ENCODE results near the gene CDHR2.

The CDHR2 gene

GRCh38 chr5:176530393-176530982 is 18.7 kb upstream of the CDHR2 start:
- no peak for DNase-seq

GRCh38 chr5:176530983-176531901 is 17.9 kb upstream of the CDHR2 start:
- no peak for DNase-seq

GRCh38 chr5:176531902-176532493 is 17.1 kb upstream of the CDHR2 start:
- no peak for DNase-seq

- DNase-seq: no peak
Observed at GRCh38 chr5:176532795-176533194, 16.3 kb upstream of the CDHR2 start.

GRCh38 chr5:176533390-176533789 is 15.8 kb upstream of the CDHR2 start:
- no peak for DNase-seq

- DNase-seq: no peak
Observed at GRCh38 chr5:176533894-176534611, 15.1 kb upstream of the CDHR2 start.

- DNase-seq: no peak
Observed at GRCh38 chr5:176534640-176535039, 14.5 kb upstream of the CDHR2 start.

- no peak for DNase-seq
Observed at GRCh38 chr5:176535101-176535663, 14.0 kb upstream of the CDHR2 start.

- no peak for DNase-seq
Observed at GRCh38 chr5:176535664-176536131, 13.4 kb upstream of the CDHR2 start.

GRCh38 chr5:176536132-176536901 is 12.8 kb upstream of the CDHR2 start:
- no peak for DNase-seq

GRCh38 chr5:176536902-176537553 is 12.1 kb upstream of the CDHR2 start, which contains the start of gene RNF44:
Gene RNF44 (minus strand): TSS chr5:176537402. CDS start chr5:176532472, 4,930 bp downstream.
- DNase-seq: peak; percentile 79

GRCh38 chr5:176537554-176538229 is 11.4 kb upstream of the CDHR2 start:
- peak; percentile 92 for DNase-seq

GRCh38 chr5:176538230-176538988 is 10.7 kb upstream of the CDHR2 start:
- DNase-seq: no peak

- no peak for DNase-seq
Observed at GRCh38 chr5:176538989-176539384, 10.2 kb upstream of the CDHR2 start.

- DNase-seq: no peak
Observed at GRCh38 chr5:176540476-176540899, 8.7 kb upstream of the CDHR2 start.

GRCh38 chr5:176540956-176541337 is 8.2 kb upstream of the CDHR2 start:
- no peak for DNase-seq

- DNase-seq: no peak
Observed at GRCh38 chr5:176541338-176542134, 7.6 kb upstream of the CDHR2 start.

- no peak for DNase-seq
Observed at GRCh38 chr5:176542135-176542595, 7.0 kb upstream of the CDHR2 start.
